Gastrocnemius medialis (tissue), 4 donors: ENCODE data around the gene ABI1.

ENCODE experiments used
- CTCF ChIP-seq, 5 experiments: fragments of 450-650 bp in 3 of 5; fragments of 200-600 bp in 2 of 5; sonication (generic) in 2 of 5; IDR thresholded peaks in 4 of 5; conservative IDR thresholded peaks in 1 of 5; 1 replicate in 4 of 5; 2 replicates in 1 of 5; pipeline ENCODE4 v1.5.1; 2016 to 2019; ENCODE audit warnings: antibody characterized with exemption in 5 of 5, mild to moderate bottlenecking in 3 of 5, moderate library complexity in 3 of 5
- POLR2A ChIP-seq, 2 donors: fragments of 450-650 bp; IDR thresholded peaks; one replicate each; pipeline ENCODE4 v1.6.1; 2017; ENCODE audit warnings: antibody characterized with exemption in 2 of 2, mild to moderate bottlenecking in 2 of 2, moderate library complexity in 2 of 2

DNA sequence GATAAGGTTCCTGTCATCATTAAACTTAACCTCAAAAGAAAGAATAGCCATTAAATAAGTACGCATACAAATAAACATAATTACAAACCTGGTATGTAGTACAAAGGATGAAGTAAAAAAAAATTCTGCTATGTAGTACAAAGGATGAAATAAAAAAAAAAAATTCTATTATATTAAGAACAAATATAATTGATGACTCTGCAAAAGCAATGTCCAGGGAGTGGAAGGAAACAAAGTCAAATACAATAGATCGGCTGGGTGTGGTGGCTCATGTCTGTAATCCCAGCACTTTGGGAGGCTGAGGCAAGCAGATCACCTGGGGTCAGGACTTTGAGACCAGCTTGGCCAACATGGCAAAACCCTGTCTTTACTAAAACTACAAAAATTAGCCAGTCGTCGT lies 56.9 kb downstream of the ABI1 start:
- TF ChIP-seq CTCF (IDR thresholded peaks at IDR 0.05 in 4 of 5, conservative IDR thresholded peaks at IDR 0.05 in 1 of 5) (no peak), POLR2A (IDR thresholded peaks at IDR 0.05) (no peak)
